Measurements from ENCODE around the gene ASTN2. TPM values are rescaled to one million over a fixed set of nuclear protein-coding genes. Genes with fewer than 3 reads are reported as not detected.

Gene ASTN2
- total RNA-seq, 2 experiments from 2014 or later, result 1.7 to 4.2 TPM

DNA sequence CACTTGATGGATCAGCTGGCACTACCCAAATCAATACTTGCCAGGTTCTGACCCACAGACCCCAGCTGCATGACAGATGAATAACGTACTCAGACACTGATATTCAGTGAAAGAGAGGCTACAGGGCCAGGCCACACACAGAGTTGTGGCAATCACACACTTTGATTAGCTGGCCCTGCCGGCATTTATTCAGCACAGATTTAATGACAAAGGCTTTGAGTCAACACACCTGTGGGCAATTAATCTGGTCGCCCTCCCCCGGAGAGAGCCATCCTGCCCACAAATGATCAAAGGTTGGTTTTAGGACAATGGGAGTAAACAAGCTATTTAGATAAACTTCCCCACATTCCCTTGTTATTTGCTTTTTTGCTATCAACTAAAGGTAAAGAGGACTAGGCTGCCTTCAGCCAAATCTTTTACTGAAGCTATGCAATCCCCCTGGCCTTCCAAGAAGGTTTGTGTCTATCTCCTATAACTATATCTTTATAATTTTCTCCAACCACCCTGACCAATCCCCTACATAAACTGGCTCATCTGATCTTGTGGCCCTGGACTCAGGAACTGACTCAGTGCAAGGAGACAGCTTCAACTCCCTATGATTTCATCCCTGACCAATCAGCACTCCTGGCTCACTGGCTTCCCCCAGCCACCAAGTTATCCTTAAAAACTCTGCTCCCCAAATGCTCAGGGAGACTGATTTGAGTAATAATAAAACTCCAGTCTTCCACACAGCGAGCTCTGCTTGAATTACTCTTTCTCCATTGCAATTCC lies 740.5 kb downstream of the ASTN2 start:
- no peak overlapping the region for H3K4me2 ChIP-seq (ENCODE audit: low read length)
- intact Hi-C loops (cut with micrococcal nuclease; ENCODE audit: unreplicated experiment), result no loop called here
- H3K4me3 ChIP-seq (ENCODE audit: low read depth, low read length, poor library complexity, severe bottlenecking), result no peak overlapping the region
- H3K4me1 ChIP-seq (ENCODE audit: insufficient read depth, low read length, poor library complexity, severe bottlenecking), result no peaks in the 10 kb centered on the region
- H2AFZ ChIP-seq (ENCODE audit: low read length), result no peak overlapping the region
- H3K9me3 ChIP-seq (ENCODE audit: low read length), result no peaks in the 10 kb centered on the region; the same call in 1 of the 2 replicates
- no peaks in the 10 kb centered on the region for H3K79me2 ChIP-seq (ENCODE audit: insufficient read depth, low read depth, low read length)
- DNase-seq (ENCODE audit: low spot score), result no peak
- BruUV-seq (replicated peaks), result no TSS peak
- H4K20me1 ChIP-seq (ENCODE audit: insufficient read depth, low read length), result no peaks in the 10 kb centered on the region
- no peak overlapping the region for H3K27ac ChIP-seq (ENCODE audit: low read depth, low read length, poor library complexity, severe bottlenecking)
- H3K36me3 ChIP-seq (ENCODE audit: insufficient read depth, low read length), result no peaks in the 10 kb centered on the region
- ChIA-PET CTCF (ENCODE audit: unreplicated experiment) (no interaction called here), POLR2A (no interaction called here)
- no peak for TF ChIP-seq EZH2phosphoT487 (IDR thresholded peaks at IDR 0.05; ENCODE audit: borderline replicate concordance, low read depth, low read length)
- TF ChIP-seq, protein P1, sequence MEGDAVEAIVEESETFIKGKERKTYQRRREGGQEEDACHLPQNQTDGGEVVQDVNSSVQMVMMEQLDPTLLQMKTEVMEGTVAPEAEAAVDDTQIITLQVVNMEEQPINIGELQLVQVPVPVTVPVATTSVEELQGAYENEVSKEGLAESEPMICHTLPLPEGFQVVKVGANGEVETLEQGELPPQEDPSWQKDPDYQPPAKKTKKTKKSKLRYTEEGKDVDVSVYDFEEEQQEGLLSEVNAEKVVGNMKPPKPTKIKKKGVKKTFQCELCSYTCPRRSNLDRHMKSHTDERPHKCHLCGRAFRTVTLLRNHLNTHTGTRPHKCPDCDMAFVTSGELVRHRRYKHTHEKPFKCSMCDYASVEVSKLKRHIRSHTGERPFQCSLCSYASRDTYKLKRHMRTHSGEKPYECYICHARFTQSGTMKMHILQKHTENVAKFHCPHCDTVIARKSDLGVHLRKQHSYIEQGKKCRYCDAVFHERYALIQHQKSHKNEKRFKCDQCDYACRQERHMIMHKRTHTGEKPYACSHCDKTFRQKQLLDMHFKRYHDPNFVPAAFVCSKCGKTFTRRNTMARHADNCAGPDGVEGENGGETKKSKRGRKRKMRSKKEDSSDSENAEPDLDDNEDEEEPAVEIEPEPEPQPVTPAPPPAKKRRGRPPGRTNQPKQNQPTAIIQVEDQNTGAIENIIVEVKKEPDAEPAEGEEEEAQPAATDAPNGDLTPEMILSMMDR (conservative IDR thresholded peaks at IDR 0.05; ENCODE audit: low read length), result no peak
- H3K9me2 ChIP-seq (ENCODE audit: insufficient read depth, low read length), result no peaks in the 10 kb centered on the region

DNA sequence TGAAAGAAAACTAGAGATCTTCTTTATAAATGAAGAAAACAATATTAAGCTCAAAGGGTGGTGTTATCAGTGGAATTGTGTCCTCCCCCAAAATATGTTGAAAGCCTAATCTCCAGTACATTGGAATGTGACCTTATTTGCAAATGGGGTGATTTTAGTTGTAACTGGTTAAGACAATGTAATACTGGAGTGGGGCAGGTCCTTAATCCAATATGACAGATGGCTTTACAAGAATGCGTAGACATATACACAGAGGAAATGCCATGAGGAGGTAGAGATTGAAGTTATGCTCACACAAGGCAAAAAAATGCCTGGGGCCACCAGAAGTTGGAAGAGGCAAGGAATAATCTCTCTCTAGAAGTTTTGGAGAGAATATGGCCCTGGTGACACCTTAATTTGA lies 741.5 kb downstream of the ASTN2 start:
- Histone ChIP-seq H3K4me3 (ENCODE audit: low read depth, low read length, poor library complexity, severe bottlenecking) (no peak overlapping the region), H3K4me1 (ENCODE audit: insufficient read depth, low read length, poor library complexity, severe bottlenecking) (no peaks in the 10 kb centered on the region), H3K9me2 (ENCODE audit: insufficient read depth, low read length) (no peaks in the 10 kb centered on the region), H3K79me2 (ENCODE audit: insufficient read depth, low read depth, low read length) (no peaks in the 10 kb centered on the region), H2AFZ (ENCODE audit: low read length) (no peak overlapping the region), H3K27ac (ENCODE audit: low read depth, low read length, poor library complexity, severe bottlenecking) (no peak overlapping the region), H3K9me3 (ENCODE audit: low read length) (no peaks in the 10 kb centered on the region; the same call in 1 of the 2 replicates), H3K36me3 (ENCODE audit: insufficient read depth, low read length) (no peaks in the 10 kb centered on the region), H3K4me2 (ENCODE audit: low read length) (no peak overlapping the region), H4K20me1 (ENCODE audit: insufficient read depth, low read length) (no peaks in the 10 kb centered on the region)
- DNase-seq (ENCODE audit: low spot score), result no peak
- intact Hi-C loops (cut with micrococcal nuclease; ENCODE audit: unreplicated experiment), result no loop called here
- BruUV-seq (replicated peaks), result no TSS peak
- TF ChIP-seq EZH2phosphoT487 (IDR thresholded peaks at IDR 0.05; ENCODE audit: borderline replicate concordance, low read depth, low read length), result no peak
- TF ChIP-seq, protein P1 (conservative IDR thresholded peaks at IDR 0.05; ENCODE audit: low read length), result no peak
- POLR2A ChIA-PET, result no interaction called here
- CTCF ChIA-PET (ENCODE audit: unreplicated experiment), result no interaction called here

GRCh38 chr9:116671605-116672004 lies 743.3 kb downstream of the ASTN2 start:
- no peaks in the 10 kb centered on the region for H4K20me1 ChIP-seq (ENCODE audit: insufficient read depth, low read length)
- H3K4me3 ChIP-seq (ENCODE audit: low read depth, low read length, poor library complexity, severe bottlenecking), result no peak overlapping the region
- H3K9me3 ChIP-seq (ENCODE audit: low read length), result no peaks in the 10 kb centered on the region
- no TSS peak for BruUV-seq (replicated peaks)
- intact Hi-C loops (cut with micrococcal nuclease; ENCODE audit: unreplicated experiment), result no loop called here
- ChIA-PET CTCF (ENCODE audit: unreplicated experiment) (no interaction called here), POLR2A (interaction anchor here (0.6 kb wide), 1 partner anchor 48 kb away, joined by 4 read pairs; no protein-coding TSS in a partner anchor)
- TF ChIP-seq, protein P1 (conservative IDR thresholded peaks at IDR 0.05; ENCODE audit: low read length), result no peak
- TF ChIP-seq EZH2phosphoT487 (IDR thresholded peaks at IDR 0.05; ENCODE audit: borderline replicate concordance, low read depth, low read length), result no peak
- H3K4me2 ChIP-seq (ENCODE audit: low read length), result no peak overlapping the region
- H3K79me2 ChIP-seq (ENCODE audit: insufficient read depth, low read depth, low read length), result no peaks in the 10 kb centered on the region
- H2AFZ ChIP-seq (ENCODE audit: low read length), result no peak overlapping the region
- H3K9me2 ChIP-seq (ENCODE audit: insufficient read depth, low read length), result no peaks in the 10 kb centered on the region
- no peaks in the 10 kb centered on the region for H3K36me3 ChIP-seq (ENCODE audit: insufficient read depth, low read length)
- no peak for DNase-seq (ENCODE audit: low spot score)
- no peak overlapping the region for H3K27ac ChIP-seq (ENCODE audit: low read depth, low read length, poor library complexity, severe bottlenecking)
- no peaks in the 10 kb centered on the region for H3K4me1 ChIP-seq (ENCODE audit: insufficient read depth, low read length, poor library complexity, severe bottlenecking)
